Mesenchymal stem cell (in vitro differentiated cells and primary cell): ENCODE data around the gene TSEN54.

Experiments used
- DNase-seq: peaks from one replicate; pipeline ENCODE4 v3.0.0-alpha.2; 2013
- H2AFZ ChIP-seq: one replicate; pipeline ENCODE4 v1.6.1; 2013; ENCODE audit warnings: low read depth, mild to moderate bottlenecking, control low read depth, inconsistent platforms, low read length, moderate library complexity
- H2AK5ac ChIP-seq: 2 replicates; pipeline ENCODE4 v1.6.1; 2013; ENCODE audit warnings: low read length, moderate library complexity, mild to moderate bottlenecking, inconsistent platforms; ENCODE audit not compliant: severe bottlenecking
- H2BK120ac ChIP-seq: one replicate; pipeline ENCODE4 v1.6.1; 2013; ENCODE audit warnings: low read depth, mild to moderate bottlenecking, inconsistent platforms, low read length, moderate library complexity
- H2BK12ac ChIP-seq, 2 experiments: one replicate each; pipeline ENCODE4 v1.6.1; 2013; ENCODE audit warnings: inconsistent platforms in 2 of 2, low read length in 2 of 2, mild to moderate bottlenecking in 2 of 2, moderate library complexity in 2 of 2, control low read depth in 1 of 2
- H2BK15ac ChIP-seq: one replicate; pipeline ENCODE4 v1.6.1; 2013; ENCODE audit warnings: mild to moderate bottlenecking, low read depth, inconsistent platforms; ENCODE audit not compliant: poor library complexity, severe bottlenecking
- H2BK5ac ChIP-seq: 2 replicates; pipeline ENCODE4 v1.6.1; 2013; ENCODE audit warnings: low read depth, mild to moderate bottlenecking, low read length, control low read depth, inconsistent platforms; ENCODE audit not compliant: poor library complexity, severe bottlenecking
- H3K14ac ChIP-seq, 2 experiments: one replicate each; pipeline ENCODE4 v1.6.1; 2013; ENCODE audit warnings: inconsistent platforms in 2 of 2, low read length in 2 of 2, control low read depth in 1 of 2, mild to moderate bottlenecking in 1 of 2, moderate library complexity in 1 of 2
- H3K18ac ChIP-seq, 2 experiments: one replicate each; pipeline ENCODE4 v1.6.1; 2013; ENCODE audit warnings: inconsistent platforms in 2 of 2, low read length in 2 of 2, control low read depth in 1 of 2, low read depth in 1 of 2, mild to moderate bottlenecking in 1 of 2
- H3K23ac ChIP-seq, 2 experiments: one replicate each; pipeline ENCODE4 v1.6.1; 2013; ENCODE audit warnings: inconsistent platforms in 2 of 2, low read length in 2 of 2, mild to moderate bottlenecking in 2 of 2, moderate library complexity in 2 of 2, control low read depth in 1 of 2
- H3K27ac ChIP-seq: 2 replicates; pipeline ENCODE4 v1.5.1; 2013; ENCODE audit warnings: mild to moderate bottlenecking, moderate library complexity, low read length, control low read depth, inconsistent platforms; ENCODE audit not compliant: poor library complexity, severe bottlenecking
- H3K27me3 ChIP-seq, 2 experiments: 2 replicates each; pipeline versions ENCODE4 v1.6.1 to v1.7.0; 2013; ENCODE audit warnings: low read length in 2 of 2, mild to moderate bottlenecking in 2 of 2, moderate library complexity in 2 of 2, control low read depth in 1 of 2, inconsistent platforms in 1 of 2; ENCODE audit not compliant: control insufficient read depth in 1 of 2, insufficient read depth in 1 of 2
- H3K36me3 ChIP-seq, 2 experiments: 2 replicates each; pipeline versions ENCODE4 v1.6.1 to v1.7.0; 2013; ENCODE audit warnings: low read length in 2 of 2, control low read depth in 1 of 2, inconsistent platforms in 1 of 2, low read depth in 1 of 2, mild to moderate bottlenecking in 1 of 2; ENCODE audit not compliant: insufficient read depth in 2 of 2, control insufficient read depth in 1 of 2
- H3K4ac ChIP-seq, 2 experiments: one replicate each; pipeline ENCODE4 v1.6.1; 2013; ENCODE audit warnings: inconsistent platforms in 2 of 2, low read length in 2 of 2, mild to moderate bottlenecking in 2 of 2, moderate library complexity in 2 of 2, control low read depth in 1 of 2, low read depth in 1 of 2
- H3K4me1 ChIP-seq: 2 replicates; pipeline ENCODE4 v1.6.1; 2013; ENCODE audit warnings: low read depth, low read length, control low read depth; ENCODE audit not compliant: control insufficient read depth, insufficient read depth
- H3K4me2 ChIP-seq: 2 replicates; pipeline ENCODE4 v1.6.1; 2013; ENCODE audit warnings: low read length, mild to moderate bottlenecking, inconsistent platforms; ENCODE audit not compliant: poor library complexity, severe bottlenecking
- H3K4me3 ChIP-seq, 2 experiments: 2 replicates each; pipeline versions ENCODE4 v1.5.1 to v1.7.0; 2013; ENCODE audit warnings: low read length in 2 of 2, mild to moderate bottlenecking in 2 of 2, control low read depth in 1 of 2, low read depth in 1 of 2; ENCODE audit not compliant: insufficient read depth in 1 of 2
- H3K79me1 ChIP-seq: replicated peaks from 2 replicates; pipeline ENCODE4 v1.6.1; 2013; ENCODE audit warnings: mild to moderate bottlenecking, control low read depth, low read length, inconsistent platforms; ENCODE audit not compliant: poor library complexity, severe bottlenecking
- H3K9ac ChIP-seq: 2 replicates; pipeline ENCODE4 v1.7.0; 2013; ENCODE audit warnings: mild to moderate bottlenecking, low read length, moderate library complexity
- H3K9me3 ChIP-seq: 2 replicates; pipeline ENCODE4 v1.7.0; 2013; ENCODE audit warnings: mild to moderate bottlenecking, low read length; ENCODE audit not compliant: control insufficient read depth
- H4K8ac ChIP-seq: one replicate; pipeline ENCODE4 v1.6.1; 2013; ENCODE audit warnings: inconsistent platforms, mild to moderate bottlenecking, low read length, moderate library complexity
- H4K91ac ChIP-seq: one replicate; pipeline ENCODE4 v1.6.1; 2013; ENCODE audit warnings: mild to moderate bottlenecking, low read length, inconsistent platforms
- WGBS: methylation state at CpG from one replicate; pipeline ENCODE4 v1.1.7; 2013; ENCODE audit warnings: mixed read lengths; 5-methylcytosine and 5-hydroxymethylcytosine counted together

TSEN54 gene

DNA sequence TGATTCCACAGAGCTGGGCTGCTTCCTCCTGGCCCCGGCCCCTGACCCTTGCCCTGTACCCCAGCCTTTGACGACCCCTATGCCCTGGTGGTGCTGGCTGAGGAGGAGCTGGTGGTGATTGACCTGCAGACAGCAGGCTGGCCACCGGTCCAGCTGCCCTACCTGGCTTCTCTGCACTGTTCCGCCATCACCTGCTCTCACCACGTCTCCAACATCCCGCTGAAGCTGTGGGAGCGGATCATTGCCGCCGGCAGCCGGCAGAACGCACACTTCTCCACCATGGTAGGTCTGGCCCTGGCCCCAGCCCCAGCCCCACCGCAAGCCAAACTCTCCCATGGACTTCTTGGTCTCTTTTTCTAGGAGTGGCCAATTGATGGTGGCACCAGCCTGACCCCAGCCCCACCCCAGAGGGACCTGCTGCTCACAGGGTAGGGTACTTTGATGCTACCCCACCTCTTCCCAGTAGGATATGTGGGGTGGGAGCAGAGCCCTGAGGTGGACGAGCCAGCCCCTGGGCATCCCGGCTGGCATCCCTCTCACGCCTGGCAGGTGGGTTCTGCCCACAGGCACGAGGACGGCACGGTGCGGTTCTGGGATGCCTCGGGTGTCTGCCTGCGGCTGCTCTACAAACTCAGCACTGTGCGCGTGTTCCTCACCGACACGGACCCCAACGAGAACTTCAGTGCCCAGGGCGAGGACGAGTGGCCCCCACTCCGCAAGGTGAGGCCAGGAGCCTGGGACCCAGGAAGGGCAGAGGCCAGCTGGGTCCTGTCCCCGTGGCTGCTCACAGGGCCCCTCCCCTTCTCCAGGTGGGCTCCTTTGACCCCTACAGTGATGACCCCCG, 52.3 kb downstream of the TSEN54 start:
- Histone ChIP-seq H4K91ac (no peak overlapping the region), H3K27me3 (peaks cover 0 to 66% of the 10 kb centered on the region in 2 experiments), H4K8ac (no peak overlapping the region), H2BK5ac (no peak overlapping the region), H3K27ac (no peak overlapping the region), H2BK120ac (no peak overlapping the region), H3K4me3 (no peak overlapping the region), H3K18ac (no peak overlapping the region), H3K4me2 (no peak overlapping the region), H3K4ac (no peak overlapping the region), H3K14ac (no peak overlapping the region), H3K79me1 (no peaks in the 10 kb centered on the region), H2BK15ac (no peak overlapping the region), H2AK5ac (no peak overlapping the region), H3K9me3 (no peaks in the 10 kb centered on the region), H2BK12ac (no peak overlapping the region), H3K23ac (no peak overlapping the region), H3K4me1 (peaks cover 19% of the 10 kb centered on the region), H2AFZ (no peak overlapping the region), H3K9ac (no peak overlapping the region), H3K36me3 (peaks cover 0 to 11% of the 10 kb centered on the region in 2 experiments)
- WGBS: 96% methylated on average over 31 of the region's 31 CpGs
- DNase-seq: no peak

DNA sequence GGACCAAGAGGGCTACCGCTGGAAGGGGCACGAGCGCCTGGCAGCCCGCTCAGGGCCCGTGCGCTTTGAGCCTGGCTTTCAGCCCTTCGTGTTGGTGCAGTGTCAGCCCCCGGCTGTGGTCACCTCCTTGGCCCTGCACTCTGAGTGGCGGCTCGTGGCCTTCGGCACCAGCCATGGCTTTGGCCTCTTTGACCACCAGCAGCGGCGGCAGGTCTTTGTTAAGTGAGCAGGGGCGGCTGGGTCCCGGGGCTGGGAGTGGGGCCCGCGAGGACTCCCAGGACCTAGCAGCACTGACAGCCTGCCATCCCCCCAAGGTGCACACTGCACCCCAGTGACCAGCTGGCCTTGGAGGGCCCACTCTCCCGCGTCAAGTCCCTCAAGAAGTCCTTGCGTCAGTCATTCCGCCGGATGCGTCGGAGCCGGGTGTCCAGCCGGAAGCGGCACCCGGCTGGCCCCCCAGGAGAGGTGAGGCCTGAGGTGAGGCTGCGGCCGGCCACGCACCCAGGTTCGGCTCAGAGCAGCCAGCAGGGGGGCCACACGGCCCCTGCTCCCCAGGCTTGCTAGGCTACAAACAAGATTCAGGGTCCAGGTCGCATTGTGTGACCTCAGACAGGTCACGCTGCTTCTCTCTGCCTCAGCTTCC, 53.8 kb downstream of the TSEN54 start:
- H2BK15ac ChIP-seq: no peak overlapping the region
- H3K4me3 ChIP-seq: no peak overlapping the region
- WGBS: 95% methylated on average over 35 of the region's 35 CpGs
- peak overlapping the region; percentile 45 for H4K91ac ChIP-seq
- H2BK120ac ChIP-seq: no peak overlapping the region
- H4K8ac ChIP-seq: no peak overlapping the region
- DNase-seq: no peak
- no peak overlapping the region for H2BK5ac ChIP-seq
- H3K23ac ChIP-seq: no peak overlapping the region
- no peaks in the 10 kb centered on the region for H3K9me3 ChIP-seq
- H3K4ac ChIP-seq: peak overlapping the region in 1 of 2 experiments; percentile 68
- no peak overlapping the region for H3K4me2 ChIP-seq
- peaks cover 0 to 8% of the 10 kb centered on the region in 2 experiments for H3K36me3 ChIP-seq
- no peak overlapping the region for H2AFZ ChIP-seq
- no peak overlapping the region for H3K27ac ChIP-seq
- H3K18ac ChIP-seq: no peak overlapping the region
- H2BK12ac ChIP-seq: no peak overlapping the region
- H3K4me1 ChIP-seq: peaks cover 14% of the 10 kb centered on the region
- no peak overlapping the region for H2AK5ac ChIP-seq
- H3K27me3 ChIP-seq: peaks cover 0 to 54% of the 10 kb centered on the region in 2 experiments
- H3K79me1 ChIP-seq: no peaks in the 10 kb centered on the region
- no peak overlapping the region for H3K9ac ChIP-seq
- no peak overlapping the region for H3K14ac ChIP-seq

DNA sequence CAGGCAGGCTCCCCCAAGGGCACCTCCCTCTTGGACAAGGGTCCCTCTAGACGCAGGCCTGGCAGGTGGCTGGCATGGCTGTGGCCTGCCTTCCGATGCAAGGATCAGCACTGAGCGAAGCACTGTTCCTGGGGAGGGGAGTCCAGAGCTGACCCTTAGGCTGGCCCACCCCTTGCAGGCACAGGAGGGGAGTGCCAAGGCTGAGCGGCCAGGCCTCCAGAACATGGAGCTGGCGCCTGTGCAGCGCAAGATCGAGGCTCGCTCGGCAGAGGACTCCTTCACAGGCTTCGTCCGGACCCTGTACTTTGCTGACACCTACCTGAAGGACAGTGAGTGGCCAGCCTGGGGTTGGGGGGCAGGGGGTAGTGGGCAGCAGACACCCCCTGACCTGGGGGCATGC, 54.4 kb downstream of the TSEN54 start:
- Histone ChIP-seq H3K4ac (no peak overlapping the region), H3K79me1 (no peaks in the 10 kb centered on the region), H2BK15ac (no peak overlapping the region), H3K9me3 (no peaks in the 10 kb centered on the region), H3K4me2 (no peak overlapping the region), H3K36me3 (peaks cover 0 to 8% of the 10 kb centered on the region in 2 experiments), H3K4me3 (no peak overlapping the region), H3K9ac (no peak overlapping the region), H4K91ac (no peak overlapping the region), H2AFZ (no peak overlapping the region), H2BK120ac (no peak overlapping the region), H3K27me3 (peaks cover 0 to 54% of the 10 kb centered on the region in 2 experiments), H2BK5ac (no peak overlapping the region), H3K27ac (no peak overlapping the region), H2BK12ac (no peak overlapping the region), H3K23ac (no peak overlapping the region), H4K8ac (peak overlapping the region; percentile 55), H3K14ac (no peak overlapping the region), H3K4me1 (peaks cover 13% of the 10 kb centered on the region), H3K18ac (no peak overlapping the region), H2AK5ac (no peak overlapping the region)
- no peak for DNase-seq
- 88% methylated on average over 11 of the region's 11 CpGs for WGBS

DNA sequence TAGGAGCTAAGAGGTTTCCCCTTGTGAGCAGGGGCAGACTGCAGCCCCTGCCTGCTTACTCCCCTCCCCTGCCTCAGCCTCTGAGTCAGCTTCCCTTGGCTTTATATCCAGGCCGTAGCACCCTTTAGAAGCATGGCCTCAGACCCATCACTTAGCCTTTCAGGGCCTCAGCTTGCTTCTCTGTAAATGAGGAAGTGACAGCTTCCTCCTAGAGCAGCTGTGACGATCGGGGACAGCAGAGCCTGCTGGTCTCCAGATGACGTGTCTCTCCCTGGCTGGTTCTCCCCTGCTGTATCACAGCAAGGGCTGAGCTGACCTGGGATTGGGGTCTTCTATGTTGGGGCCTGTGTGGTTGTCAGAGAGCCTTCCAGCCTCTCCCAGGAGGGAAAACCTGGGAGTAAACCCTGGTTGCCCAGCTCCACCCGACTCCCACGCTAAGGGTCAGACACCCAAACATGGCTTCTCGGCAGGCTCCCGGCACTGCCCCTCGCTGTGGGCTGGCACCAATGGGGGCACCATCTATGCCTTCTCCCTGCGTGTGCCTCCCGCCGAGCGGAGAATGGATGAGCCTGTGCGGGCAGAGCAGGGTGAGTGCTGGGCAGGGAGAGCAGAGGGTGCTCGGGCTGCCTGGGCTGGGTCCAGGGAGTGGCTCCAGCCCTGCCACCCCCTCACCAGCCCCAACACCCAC, 55.0 kb downstream of the TSEN54 start:
- Histone ChIP-seq H3K4me1 (peaks cover 9% of the 10 kb centered on the region), H3K4ac (no peak overlapping the region), H3K23ac (peak overlapping the region in 1 of 2 experiments; percentile 32), H2AK5ac (no peak overlapping the region), H3K79me1 (no peaks in the 10 kb centered on the region), H3K27ac (no peak overlapping the region), H3K18ac (peak overlapping the region in 1 of 2 experiments; percentile 63), H3K9ac (no peak overlapping the region), H2BK12ac (peak overlapping the region in 1 of 2 experiments; percentile 43), H3K27me3 (peaks cover 0 to 53% of the 10 kb centered on the region in 2 experiments), H3K14ac (no peak overlapping the region), H3K9me3 (no peaks in the 10 kb centered on the region), H3K4me3 (no peak overlapping the region), H4K91ac (peak overlapping the region; percentile 22), H4K8ac (peak overlapping the region; percentile 55), H2BK5ac (no peak overlapping the region), H2BK120ac (no peak overlapping the region), H3K36me3 (peaks cover 0 to 8% of the 10 kb centered on the region in 2 experiments), H2AFZ (peak overlapping the region; percentile 76), H2BK15ac (no peak overlapping the region), H3K4me2 (no peak overlapping the region)
- peak; percentile 38 for DNase-seq
- WGBS: 69% methylated on average over 11 of the region's 15 CpGs
